ENCODE results near the gene NECAB3.
"Not testable (repeated sequence)": the region's sequence is repeated elsewhere in the genome, so short reads cannot be mapped to it uniquely, and the experiment has no call there.

DNA sequence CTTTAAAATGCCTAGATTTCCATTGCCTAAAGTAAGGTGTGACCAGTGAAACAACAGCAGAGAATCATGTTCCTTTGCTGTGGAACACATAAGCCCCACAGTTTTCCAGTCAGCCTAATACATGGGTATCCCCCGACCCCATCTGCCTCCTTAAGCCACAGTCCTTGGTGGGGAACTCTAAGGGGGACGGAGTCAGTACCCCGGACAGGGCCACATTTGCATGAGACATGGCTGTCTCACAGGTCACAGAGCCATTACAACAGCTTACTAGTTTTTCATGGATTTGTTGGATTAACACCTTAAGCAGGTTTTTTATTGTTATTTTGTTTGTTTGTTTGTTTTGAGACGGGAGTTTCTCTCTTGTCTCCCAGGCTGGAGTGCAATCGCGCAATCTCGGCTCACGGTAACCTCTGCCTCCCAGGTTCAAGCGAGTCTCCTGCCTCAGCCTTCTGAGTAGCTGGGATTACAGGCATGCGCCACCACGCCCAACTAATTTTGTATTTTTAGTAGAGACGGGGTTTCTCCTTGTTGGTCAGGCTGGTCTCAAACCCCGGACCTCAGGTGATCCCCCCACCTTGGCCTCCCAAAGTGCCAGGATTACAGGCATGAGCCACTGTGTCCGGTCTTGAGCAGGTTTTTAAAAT lies 27.1 kb downstream of the NECAB3 start:
- TF ChIP-seq CTCF (IDR thresholded peaks at IDR 0.05; ENCODE audit: low read depth, low read length, poor library complexity, severe bottlenecking); EZH2phosphoT487 (IDR thresholded peaks at IDR 0.05; ENCODE audit: borderline replicate concordance, low read length): not testable (repeated sequence)

Measured in DOHH2 (cell line).